NCI-H1048 (cell line): ENCODE results near the gene CDCP2.

Source experiments
- DNase-seq: peaks from one replicate; lab custom pipeline; 2025; lab: John Stamatoyannopoulos, UW

The CDCP2 gene

GRCh38 chr1:54091666-54092065, 61.1 kb downstream of the CDCP2 start:
- DNase-seq: no peak

- DNase-seq: no peak
Measured at GRCh38 chr1:54088385-54088784, 64.4 kb downstream of the CDCP2 start.

GRCh38 chr1:54086754-54087153, 66.0 kb downstream of the CDCP2 start:
- DNase-seq: no peak

GRCh38 chr1:54084794-54085193, 68.0 kb downstream of the CDCP2 start:
- no peak for DNase-seq
